Glutamatergic neuron (in vitro differentiated cells): Measurements from ENCODE around the gene RFX7. TPM values are rescaled to one million over a fixed set of nuclear protein-coding genes. Genes with fewer than 3 reads are reported as not detected.

ENCODE experiments used
- DNase-seq: peaks from one replicate; pipeline ENCODE4 v3.0.0; 2022
- H3K27ac Mint-ChIP-seq: one replicate; pipeline ENCODE4 v1.8.0; 2020; ENCODE audit warnings: mild to moderate bottlenecking, mixed read lengths, inconsistent platforms; ENCODE audit not compliant: unreplicated experiment
- H3K27me3 Mint-ChIP-seq: one replicate; pipeline ENCODE4 v1.8.0; 2020; ENCODE audit warnings: mild to moderate bottlenecking, moderate library complexity, mixed read lengths, inconsistent platforms; ENCODE audit not compliant: unreplicated experiment
- H3K36me3 Mint-ChIP-seq: one replicate; pipeline ENCODE4 v1.8.0; 2020; ENCODE audit warnings: mild to moderate bottlenecking, mixed read lengths, inconsistent platforms; ENCODE audit not compliant: unreplicated experiment
- H3K4me1 Mint-ChIP-seq: one replicate; pipeline ENCODE4 v1.8.0; 2020; ENCODE audit warnings: mild to moderate bottlenecking, low read depth, mixed read lengths, inconsistent platforms; ENCODE audit not compliant: unreplicated experiment
- H3K4me3 Mint-ChIP-seq: one replicate; pipeline ENCODE4 v1.8.0; 2020; ENCODE audit warnings: mild to moderate bottlenecking, mixed read lengths, inconsistent platforms; ENCODE audit not compliant: unreplicated experiment
- H3K9me3 Mint-ChIP-seq: one replicate; pipeline ENCODE4 v1.8.0; 2020; ENCODE audit warnings: mild to moderate bottlenecking, moderate library complexity, mixed read lengths, inconsistent platforms; ENCODE audit not compliant: unreplicated experiment
- long read RNA-seq: library from polyadenylated mRNA; unstranded; transcript quantifications from one replicate; pipeline ENCODE4 v2.0.0, GENCODE V29; 2020; ENCODE audit not compliant: unreplicated experiment
- total RNA-seq: library from RNA; stranded (reverse); fragmentation: NEBNext Ultra II Directional; extraction: Animal tissue kit (Norgen Biotek cat#: 25700); gene quantifications from one replicate; pipeline ENCODE4 v1.2.1, GENCODE V29; 2021; ENCODE audit not compliant: unreplicated experiment
- TF ChIP-seq, protein P1 (sequence below): fragments of 200-600 bp; sonication (generic); IDR thresholded peaks from one replicate; pipeline ENCODE4 v1.5.0; 2021; ENCODE audit not compliant: partially characterized antibody, unreplicated experiment

The RFX7 gene
- 34.1 TPM for total RNA-seq
- long read RNA-seq, result 0 reads

DNA sequence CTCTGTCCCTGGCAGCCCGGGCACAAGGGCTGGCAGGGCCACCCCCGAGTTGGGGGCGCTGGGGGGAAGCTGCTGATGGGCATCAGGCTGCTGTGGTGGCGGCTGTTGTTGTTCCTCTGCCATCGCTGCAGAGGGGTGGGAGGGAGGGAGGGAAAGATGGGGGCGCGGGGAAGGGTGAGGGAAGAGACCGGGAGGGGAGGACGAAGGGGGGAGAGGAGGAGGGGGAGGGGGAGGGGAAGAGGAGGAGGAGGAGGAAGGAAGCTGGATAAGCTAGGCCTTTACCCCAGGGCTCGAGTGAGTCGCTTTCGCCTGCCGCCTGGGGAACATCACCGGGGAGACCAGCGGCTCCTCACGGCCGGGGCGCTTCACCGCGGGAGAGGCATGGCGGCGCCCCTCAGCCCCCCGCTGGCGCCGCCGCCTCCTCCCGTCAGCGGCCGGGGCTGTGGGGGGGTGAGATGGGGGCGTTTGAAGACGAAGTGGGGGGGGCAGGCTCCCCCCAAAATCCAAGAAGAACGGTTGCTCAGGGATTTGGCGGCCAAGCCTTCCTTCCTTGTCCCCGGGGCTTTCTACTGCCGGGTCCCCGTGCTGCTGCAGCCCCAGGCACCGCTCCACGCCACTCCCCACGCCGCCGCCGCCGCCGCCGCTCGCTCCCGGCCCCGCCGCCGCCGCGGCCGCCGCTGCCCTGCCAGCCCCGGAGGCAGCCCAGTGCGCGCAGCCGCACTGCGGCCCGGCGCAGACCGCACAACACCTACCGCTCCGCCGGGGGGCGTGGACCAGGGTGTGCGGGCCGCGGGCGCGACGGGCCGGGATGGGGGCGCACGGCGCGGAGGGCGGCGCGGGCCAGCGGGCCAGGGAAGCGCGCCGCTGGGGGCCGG, at the start of gene RFX7:
TSS of gene RFX7 (minus strand) at position 717 of the 875 bp plus-strand sequence. CDS start at position 123, 594 bp downstream.
- peak; percentile 87 for DNase-seq
- H3K27me3 Mint-ChIP-seq, result peaks cover 8% of the 10 kb centered on the region
- H3K27ac Mint-ChIP-seq, result peak within 1 kb of the TSS; percentile 95
- H3K9me3 Mint-ChIP-seq, result peaks cover 8% of the 10 kb centered on the region
- no peaks in the 10 kb centered on the region for H3K36me3 Mint-ChIP-seq
- H3K4me3 Mint-ChIP-seq, result peak within 1 kb of the TSS; percentile 99
- peaks cover 15% of the 10 kb centered on the region for H3K4me1 Mint-ChIP-seq
- TF ChIP-seq, protein P1, sequence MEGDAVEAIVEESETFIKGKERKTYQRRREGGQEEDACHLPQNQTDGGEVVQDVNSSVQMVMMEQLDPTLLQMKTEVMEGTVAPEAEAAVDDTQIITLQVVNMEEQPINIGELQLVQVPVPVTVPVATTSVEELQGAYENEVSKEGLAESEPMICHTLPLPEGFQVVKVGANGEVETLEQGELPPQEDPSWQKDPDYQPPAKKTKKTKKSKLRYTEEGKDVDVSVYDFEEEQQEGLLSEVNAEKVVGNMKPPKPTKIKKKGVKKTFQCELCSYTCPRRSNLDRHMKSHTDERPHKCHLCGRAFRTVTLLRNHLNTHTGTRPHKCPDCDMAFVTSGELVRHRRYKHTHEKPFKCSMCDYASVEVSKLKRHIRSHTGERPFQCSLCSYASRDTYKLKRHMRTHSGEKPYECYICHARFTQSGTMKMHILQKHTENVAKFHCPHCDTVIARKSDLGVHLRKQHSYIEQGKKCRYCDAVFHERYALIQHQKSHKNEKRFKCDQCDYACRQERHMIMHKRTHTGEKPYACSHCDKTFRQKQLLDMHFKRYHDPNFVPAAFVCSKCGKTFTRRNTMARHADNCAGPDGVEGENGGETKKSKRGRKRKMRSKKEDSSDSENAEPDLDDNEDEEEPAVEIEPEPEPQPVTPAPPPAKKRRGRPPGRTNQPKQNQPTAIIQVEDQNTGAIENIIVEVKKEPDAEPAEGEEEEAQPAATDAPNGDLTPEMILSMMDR, result no peak

DNA sequence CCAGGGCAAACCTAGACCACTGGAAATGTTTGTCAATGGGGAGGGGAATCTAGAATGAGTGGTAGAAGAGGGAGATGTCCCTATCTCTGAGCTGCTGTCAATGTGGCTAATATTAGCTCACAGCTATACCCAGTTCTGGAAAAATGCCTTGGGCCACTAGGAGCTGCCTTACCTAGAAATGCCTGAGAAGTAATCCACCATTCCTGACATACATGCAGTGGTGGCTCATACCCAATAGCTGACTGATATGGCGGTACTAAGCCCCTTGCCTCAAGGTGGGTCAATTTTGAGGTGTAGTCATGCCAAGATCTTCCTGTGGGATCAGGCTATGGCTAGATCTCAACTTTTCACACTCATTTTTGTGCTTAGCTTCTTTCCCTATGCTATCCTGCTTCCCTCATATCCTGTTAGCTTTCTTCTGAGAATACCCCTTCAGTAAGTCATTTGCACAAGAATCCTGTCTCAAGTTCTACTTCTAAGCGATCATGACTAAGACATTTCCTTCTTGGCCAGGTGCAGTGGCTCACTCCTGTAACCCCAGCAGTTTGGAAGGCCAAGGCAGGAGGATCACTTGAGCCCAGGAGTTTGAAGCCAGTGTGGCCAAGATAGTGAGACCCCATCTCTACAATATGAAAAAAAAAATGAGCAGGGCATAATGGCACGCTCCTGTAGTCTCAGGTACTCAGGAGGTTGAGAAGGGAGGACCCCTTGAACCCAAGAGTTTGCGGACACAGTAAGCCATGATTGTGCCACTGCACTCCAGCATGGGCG, 49.1 kb upstream of the RFX7 start:
- no peak for DNase-seq
- H3K36me3 Mint-ChIP-seq, result peaks cover 15% of the 10 kb centered on the region
- H3K4me3 Mint-ChIP-seq, result no peak overlapping the region
- no peaks in the 10 kb centered on the region for H3K4me1 Mint-ChIP-seq
- TF ChIP-seq, protein P1, result no peak
- H3K9me3 Mint-ChIP-seq, result peaks cover 5% of the 10 kb centered on the region
- H3K27ac Mint-ChIP-seq, result no peak overlapping the region
- H3K27me3 Mint-ChIP-seq, result no peaks in the 10 kb centered on the region

DNA sequence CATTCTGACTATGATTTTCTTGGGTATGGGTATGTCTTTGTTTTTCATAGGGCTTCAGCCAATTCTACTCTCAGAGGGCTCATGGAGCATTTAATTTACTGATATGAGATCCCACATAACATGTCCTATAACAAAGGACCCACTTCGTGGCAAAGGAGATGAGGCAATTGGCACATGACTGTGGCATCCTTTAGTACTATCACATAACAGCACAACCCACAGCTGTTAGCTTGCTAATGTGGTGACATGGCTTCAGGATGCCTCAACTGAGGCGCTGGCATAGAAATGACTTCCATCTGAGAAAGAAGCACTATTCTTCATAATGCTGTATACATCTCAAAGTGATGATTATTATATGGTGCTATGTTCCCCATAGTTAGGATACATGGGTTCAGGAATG, 48.1 kb upstream of the RFX7 start:
- H3K9me3 Mint-ChIP-seq, result peaks cover 5% of the 10 kb centered on the region
- no peaks in the 10 kb centered on the region for H3K4me1 Mint-ChIP-seq
- DNase-seq, result no peak
- H3K27me3 Mint-ChIP-seq, result no peaks in the 10 kb centered on the region
- TF ChIP-seq, protein P1, result no peak
- H3K36me3 Mint-ChIP-seq, result peaks cover 15% of the 10 kb centered on the region
- no peak overlapping the region for H3K27ac Mint-ChIP-seq
- no peak overlapping the region for H3K4me3 Mint-ChIP-seq

DNA sequence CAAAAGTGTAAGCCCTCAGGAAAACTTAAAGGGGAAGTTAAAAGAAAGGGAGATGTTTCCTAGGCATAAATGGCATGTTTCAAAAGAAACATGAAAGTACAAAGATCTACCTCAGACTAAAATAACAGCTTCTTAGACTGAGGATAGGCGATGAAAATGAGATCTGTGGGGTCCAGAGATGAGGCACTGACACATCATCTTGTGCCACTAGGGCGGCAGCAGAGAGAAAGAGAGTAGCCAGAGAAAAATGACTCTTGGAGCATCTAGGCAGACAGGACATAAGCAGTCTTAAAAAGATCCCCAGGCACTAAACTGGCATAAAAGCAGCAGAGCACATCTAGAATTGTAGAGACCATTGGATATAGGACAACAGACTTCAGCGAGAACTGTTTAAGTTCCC, 42.5 kb upstream of the RFX7 start:
- no peak overlapping the region for H3K4me3 Mint-ChIP-seq
- no peak for DNase-seq
- TF ChIP-seq, protein P1, result no peak
- H3K4me1 Mint-ChIP-seq, result no peaks in the 10 kb centered on the region
- H3K9me3 Mint-ChIP-seq, result peaks cover 5% of the 10 kb centered on the region
- peaks cover 15% of the 10 kb centered on the region for H3K36me3 Mint-ChIP-seq
- no peaks in the 10 kb centered on the region for H3K27me3 Mint-ChIP-seq
- H3K27ac Mint-ChIP-seq, result no peak overlapping the region
